Hepatocyte (in vitro differentiated cells): Measurements from ENCODE around the gene MEF2C. TPM values are rescaled to one million over a fixed set of nuclear protein-coding genes. Genes with fewer than 3 reads are reported as not detected.

Experiments
- DNase-seq: peaks from one replicate; pipeline ENCODE4 v3.0.0-alpha.2; 2016; ENCODE audit warnings: low spot score
- H2AFZ ChIP-seq: fragments of 200-600 bp; sonication (generic); 2 replicates; pipeline ENCODE4 v1.6.0; 2016; ENCODE audit warnings: antibody characterized with exemption, mild to moderate bottlenecking
- H3K27ac ChIP-seq: fragments of 200-600 bp; sonication (generic); 2 replicates; pipeline ENCODE4 v1.5.1; 2016; ENCODE audit warnings: mild to moderate bottlenecking
- H3K27me3 ChIP-seq: fragments of 200-600 bp; sonication (generic); 2 replicates; pipeline ENCODE4 v1.6.1; 2016
- H3K36me3 ChIP-seq: fragments of 200-600 bp; sonication (generic); replicated peaks from 2 replicates; pipeline ENCODE4 v1.5.1; 2016; ENCODE audit warnings: low read depth; ENCODE audit not compliant: insufficient read depth
- H3K4me1 ChIP-seq: fragments of 200-600 bp; sonication (generic); 2 replicates; pipeline ENCODE4 v1.5.1; 2016; ENCODE audit warnings: mild to moderate bottlenecking, moderate library complexity; ENCODE audit not compliant: insufficient read depth
- H3K4me2 ChIP-seq: fragments of 200-600 bp; sonication (generic); 2 replicates; pipeline ENCODE4 v1.6.0; 2016
- H3K4me3 ChIP-seq: fragments of 200-600 bp; sonication (generic); 2 replicates; pipeline ENCODE4 v1.5.1; 2016; ENCODE audit warnings: mild to moderate bottlenecking
- H3K79me2 ChIP-seq: fragments of 200-600 bp; sonication (generic); 2 replicates; pipeline ENCODE4 v1.6.0; 2017; ENCODE audit warnings: mild to moderate bottlenecking
- H3K9me2 ChIP-seq: fragments of 200-600 bp; sonication (generic); replicated peaks from 2 replicates; pipeline ENCODE4 v1.6.0; 2017; ENCODE audit warnings: mild to moderate bottlenecking; ENCODE audit not compliant: insufficient read depth
- H3K9me3 ChIP-seq: fragments of 200-600 bp; sonication (generic); 2 replicates; pipeline ENCODE4 v1.5.1; 2016; ENCODE audit warnings: low read depth, mild to moderate bottlenecking
- H4K20me1 ChIP-seq: fragments of 200-600 bp; sonication (generic); 2 replicates; pipeline ENCODE4 v1.6.0; 2016; ENCODE audit warnings: mild to moderate bottlenecking; ENCODE audit not compliant: insufficient read depth, poor library complexity, severe bottlenecking
- EZH2 ChIP-seq: fragments of 200-600 bp; sonication (generic); IDR thresholded peaks from 2 replicates; pipeline ENCODE4 v1.6.1; 2016; ENCODE audit warnings: antibody characterized with exemption, mild to moderate bottlenecking, borderline replicate concordance
- EZH2phosphoT487 ChIP-seq: fragments of 200-600 bp; sonication (generic); IDR thresholded peaks from one replicate; pipeline ENCODE4 v1.6.1; 2018; ENCODE audit warnings: antibody characterized with exemption, mild to moderate bottlenecking, low read depth, moderate library complexity; ENCODE audit not compliant: unreplicated experiment, severe bottlenecking
- WGBS: methylation state at CpG from one replicate; pipeline ENCODE4 v1.1.6; 2016; ENCODE audit warnings: low lambda C conversion rate; ENCODE audit errors: missing lambda C conversion rate; 5-methylcytosine and 5-hydroxymethylcytosine counted together
- polyA plus RNA-seq: library from polyadenylated mRNA; unstranded; fragments of >200 nt; fragmentation: Nextera tagmentation; extraction: Ambion mirVana; gene quantifications from 2 replicates; pipeline ENCODE4 v1.2.1, GENCODE V29; 2016
- total RNA-seq: library from RNA; depleted of rRNA; stranded (reverse); fragments of >200 nt; gene quantifications from 2 replicates; pipeline ENCODE4 v1.2.3, GENCODE V29; 2014
- TF ChIP-seq, protein P1 (sequence below): fragments of 200-600 bp; sonication (generic); IDR thresholded peaks from 2 replicates; pipeline ENCODE4 v1.5.1; 2016; ENCODE audit warnings: antibody characterized with exemption, mild to moderate bottlenecking; ENCODE audit not compliant: poor library complexity

MEF2C gene
- total and polyA plus RNA-seq, 2 experiments from 2014 or later: 5.9 to 14.6 TPM

DNA sequence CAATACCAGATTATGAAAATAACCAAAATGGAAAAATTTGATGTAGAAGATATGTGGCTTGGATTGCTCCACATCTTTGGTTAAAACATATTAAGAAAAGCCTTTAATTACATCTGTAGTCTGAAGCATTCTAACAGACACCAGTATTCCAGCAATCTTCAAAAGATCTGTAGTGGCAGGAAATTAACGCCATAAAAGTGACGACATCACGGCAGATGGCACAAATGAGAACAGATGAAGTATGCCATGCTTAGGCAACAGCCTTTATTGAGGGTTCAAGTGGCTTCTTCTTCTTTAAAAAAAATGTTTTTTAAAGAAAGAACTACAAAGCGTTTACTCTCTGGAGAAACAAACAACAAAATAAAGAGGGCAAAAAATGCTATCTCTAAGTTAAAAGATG is 164.2 kb downstream of the MEF2C start:
- H3K27me3 ChIP-seq: peaks cover 3% of the 10 kb centered on the region
- TF ChIP-seq EZH2 (no peak), EZH2phosphoT487 (no peak)
- TF ChIP-seq, protein P1, sequence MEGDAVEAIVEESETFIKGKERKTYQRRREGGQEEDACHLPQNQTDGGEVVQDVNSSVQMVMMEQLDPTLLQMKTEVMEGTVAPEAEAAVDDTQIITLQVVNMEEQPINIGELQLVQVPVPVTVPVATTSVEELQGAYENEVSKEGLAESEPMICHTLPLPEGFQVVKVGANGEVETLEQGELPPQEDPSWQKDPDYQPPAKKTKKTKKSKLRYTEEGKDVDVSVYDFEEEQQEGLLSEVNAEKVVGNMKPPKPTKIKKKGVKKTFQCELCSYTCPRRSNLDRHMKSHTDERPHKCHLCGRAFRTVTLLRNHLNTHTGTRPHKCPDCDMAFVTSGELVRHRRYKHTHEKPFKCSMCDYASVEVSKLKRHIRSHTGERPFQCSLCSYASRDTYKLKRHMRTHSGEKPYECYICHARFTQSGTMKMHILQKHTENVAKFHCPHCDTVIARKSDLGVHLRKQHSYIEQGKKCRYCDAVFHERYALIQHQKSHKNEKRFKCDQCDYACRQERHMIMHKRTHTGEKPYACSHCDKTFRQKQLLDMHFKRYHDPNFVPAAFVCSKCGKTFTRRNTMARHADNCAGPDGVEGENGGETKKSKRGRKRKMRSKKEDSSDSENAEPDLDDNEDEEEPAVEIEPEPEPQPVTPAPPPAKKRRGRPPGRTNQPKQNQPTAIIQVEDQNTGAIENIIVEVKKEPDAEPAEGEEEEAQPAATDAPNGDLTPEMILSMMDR: no peak
- H3K9me2 ChIP-seq: no peaks in the 10 kb centered on the region
- H3K79me2 ChIP-seq: no peaks in the 10 kb centered on the region
- H3K4me3 ChIP-seq: no peak overlapping the region
- H3K4me1 ChIP-seq: no peaks in the 10 kb centered on the region
- no peaks in the 10 kb centered on the region for H3K9me3 ChIP-seq
- H2AFZ ChIP-seq: no peak overlapping the region
- H3K4me2 ChIP-seq: no peak overlapping the region
- no peak overlapping the region for H3K27ac ChIP-seq
- H4K20me1 ChIP-seq: no peaks in the 10 kb centered on the region
- WGBS: 91% methylated on average over 4 of the region's 4 CpGs
- no peaks in the 10 kb centered on the region for H3K36me3 ChIP-seq
- DNase-seq: no peak

- H3K36me3 ChIP-seq: no peaks in the 10 kb centered on the region
- H3K27ac ChIP-seq: no peak overlapping the region
- no peak for DNase-seq
- H3K9me3 ChIP-seq: no peaks in the 10 kb centered on the region
- no peaks in the 10 kb centered on the region for H3K4me1 ChIP-seq
- H2AFZ ChIP-seq: no peak overlapping the region
- no peaks in the 10 kb centered on the region for H3K79me2 ChIP-seq
- TF ChIP-seq, protein P1: no peak
- TF ChIP-seq EZH2phosphoT487: no peak
- no peak for TF ChIP-seq EZH2
- H3K9me2 ChIP-seq: no peaks in the 10 kb centered on the region
- H3K4me3 ChIP-seq: no peak overlapping the region
- H3K4me2 ChIP-seq: no peak overlapping the region
- 96% methylated on average over 1 of the region's 1 CpG for WGBS
- peaks cover 3% of the 10 kb centered on the region for H3K27me3 ChIP-seq
- no peaks in the 10 kb centered on the region for H4K20me1 ChIP-seq
These were observed 166.9 kb downstream of the MEF2C start for GRCh38 chr5:88716101-88716500.

DNA sequence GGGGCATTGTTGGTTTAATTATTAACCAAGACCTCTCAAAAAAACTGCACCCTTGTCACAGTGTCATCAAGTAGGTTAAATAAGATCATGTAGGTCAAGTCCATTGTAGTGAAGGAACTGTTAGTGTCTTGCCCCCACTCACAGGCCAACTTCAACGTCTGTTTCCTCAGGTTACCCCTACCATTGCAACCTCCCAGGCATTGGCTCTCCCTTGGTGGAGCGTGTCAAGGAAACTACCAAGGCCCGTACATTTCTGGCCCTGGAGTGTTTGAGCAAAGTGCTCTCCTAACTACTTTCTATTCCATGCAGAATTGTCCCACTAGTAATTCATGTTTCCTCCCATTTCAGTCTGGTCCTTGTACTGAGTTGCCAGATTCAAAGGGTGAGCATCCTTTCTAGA is 167.5 kb downstream of the MEF2C start:
- Histone ChIP-seq H3K27ac (no peak overlapping the region), H3K36me3 (no peaks in the 10 kb centered on the region), H3K4me2 (no peak overlapping the region), H3K9me2 (no peaks in the 10 kb centered on the region), H3K4me1 (no peaks in the 10 kb centered on the region), H3K79me2 (no peaks in the 10 kb centered on the region), H3K4me3 (no peak overlapping the region), H3K27me3 (peaks cover 3% of the 10 kb centered on the region), H3K9me3 (no peaks in the 10 kb centered on the region), H2AFZ (no peak overlapping the region), H4K20me1 (no peaks in the 10 kb centered on the region)
- TF ChIP-seq EZH2: no peak
- TF ChIP-seq, protein P1: no peak
- no peak for TF ChIP-seq EZH2phosphoT487
- 75% methylated on average over 3 of the region's 3 CpGs for WGBS
- DNase-seq: no peak

DNA sequence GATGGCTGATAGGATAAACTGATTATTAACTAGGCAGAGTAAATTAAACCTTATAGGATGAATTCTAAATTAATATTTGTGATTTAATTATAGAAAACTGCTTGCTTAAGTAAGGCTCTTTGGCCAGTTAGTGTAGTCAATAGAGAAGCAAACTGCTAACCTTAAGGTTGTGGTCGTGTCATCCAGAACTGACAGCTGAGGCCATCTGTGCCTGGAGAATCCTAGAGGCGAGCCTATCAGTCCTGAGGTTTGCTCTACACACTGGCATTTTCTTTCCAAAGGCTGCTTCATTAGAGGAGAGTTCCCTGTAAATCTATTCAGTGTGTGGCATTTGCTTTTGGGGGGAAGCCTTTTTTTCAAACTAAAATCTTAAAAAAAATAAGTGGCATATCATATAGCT is 169.2 kb downstream of the MEF2C start:
- TF ChIP-seq EZH2 (no peak), EZH2phosphoT487 (no peak)
- TF ChIP-seq, protein P1: no peak
- H3K79me2 ChIP-seq: no peaks in the 10 kb centered on the region
- no peak overlapping the region for H3K27ac ChIP-seq
- WGBS: 78% methylated on average over 2 of the region's 2 CpGs
- H3K27me3 ChIP-seq: no peaks in the 10 kb centered on the region
- no peaks in the 10 kb centered on the region for H4K20me1 ChIP-seq
- DNase-seq: no peak
- H3K4me3 ChIP-seq: no peak overlapping the region
- no peaks in the 10 kb centered on the region for H3K4me1 ChIP-seq
- no peaks in the 10 kb centered on the region for H3K9me2 ChIP-seq
- H3K36me3 ChIP-seq: no peaks in the 10 kb centered on the region
- no peaks in the 10 kb centered on the region for H3K9me3 ChIP-seq
- H3K4me2 ChIP-seq: no peak overlapping the region
- H2AFZ ChIP-seq: no peak overlapping the region
